ENCODE results near the gene ZNF750.

DNA sequence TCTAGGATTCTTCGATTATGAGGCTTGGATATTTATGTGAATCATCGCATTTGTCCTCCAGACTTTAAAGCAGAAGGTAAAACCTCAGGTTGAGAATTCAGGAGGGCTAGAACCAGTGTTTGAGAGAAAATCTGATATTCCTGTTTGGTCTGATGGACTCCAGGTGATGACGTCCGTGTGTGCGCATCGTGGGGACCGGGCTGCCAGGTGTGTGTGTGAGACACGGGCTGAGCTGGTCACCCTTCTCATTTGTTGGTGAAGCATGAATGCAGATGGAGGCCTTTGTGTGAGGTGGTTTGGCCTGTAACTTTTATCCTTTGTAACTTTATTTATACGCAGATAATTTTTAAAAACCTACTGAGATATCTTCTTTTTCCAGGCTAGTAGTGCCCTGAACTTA is 42.8 kb downstream of the ZNF750 start:
- TF ChIP-seq, protein P1, sequence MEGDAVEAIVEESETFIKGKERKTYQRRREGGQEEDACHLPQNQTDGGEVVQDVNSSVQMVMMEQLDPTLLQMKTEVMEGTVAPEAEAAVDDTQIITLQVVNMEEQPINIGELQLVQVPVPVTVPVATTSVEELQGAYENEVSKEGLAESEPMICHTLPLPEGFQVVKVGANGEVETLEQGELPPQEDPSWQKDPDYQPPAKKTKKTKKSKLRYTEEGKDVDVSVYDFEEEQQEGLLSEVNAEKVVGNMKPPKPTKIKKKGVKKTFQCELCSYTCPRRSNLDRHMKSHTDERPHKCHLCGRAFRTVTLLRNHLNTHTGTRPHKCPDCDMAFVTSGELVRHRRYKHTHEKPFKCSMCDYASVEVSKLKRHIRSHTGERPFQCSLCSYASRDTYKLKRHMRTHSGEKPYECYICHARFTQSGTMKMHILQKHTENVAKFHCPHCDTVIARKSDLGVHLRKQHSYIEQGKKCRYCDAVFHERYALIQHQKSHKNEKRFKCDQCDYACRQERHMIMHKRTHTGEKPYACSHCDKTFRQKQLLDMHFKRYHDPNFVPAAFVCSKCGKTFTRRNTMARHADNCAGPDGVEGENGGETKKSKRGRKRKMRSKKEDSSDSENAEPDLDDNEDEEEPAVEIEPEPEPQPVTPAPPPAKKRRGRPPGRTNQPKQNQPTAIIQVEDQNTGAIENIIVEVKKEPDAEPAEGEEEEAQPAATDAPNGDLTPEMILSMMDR (IDR thresholded peaks at IDR 0.05) = no peak
- no peak for TF ChIP-seq POLR2A (IDR thresholded peaks at IDR 0.05)

Data from transverse colon (tissue), 3 donors.